Left hindlimb (tissue), 1 donor: ENCODE results near the gene NTN4.
"Not testable (repeated sequence)": the region's sequence is repeated elsewhere in the genome, so short reads cannot be mapped to it uniquely, and the experiment has no call there.

ENCODE experiments used
- DNase-seq: peaks from one replicate; pipeline ENCODE4 v3.0.0-alpha.2; 2018

The NTN4 gene

GRCh38 chr12:95616470-95616869 is 174.1 kb downstream of the NTN4 start:
- not testable (repeated sequence) for DNase-seq

GRCh38 chr12:95615749-95616148 is 174.8 kb downstream of the NTN4 start:
- DNase-seq, result no peak

- DNase-seq, result no peak
These were observed 176.1 kb downstream of the NTN4 start for GRCh38 chr12:95614390-95614982.

- DNase-seq, result no peak
These were observed 177.5 kb downstream of the NTN4 start for GRCh38 chr12:95613021-95613420.

- no peak for DNase-seq
These were observed 178.8 kb downstream of the NTN4 start for GRCh38 chr12:95611676-95612309.

- no peak for DNase-seq
These were observed 182.1 kb downstream of the NTN4 start for GRCh38 chr12:95608252-95609033.
